A673 (cell line): Measurements from ENCODE around the gene ADCY6.

ENCODE experiments used
- EZH2 ChIP-seq: fragments of 200-600 bp; sonication (generic); IDR thresholded peaks from 2 replicates; pipeline ENCODE4 v1.6.1; 2017; ENCODE audit warnings: borderline replicate concordance, low read depth, mild to moderate bottlenecking, mixed read lengths, antibody characterized with exemption, low read length; ENCODE audit not compliant: poor library complexity, severe bottlenecking
- TF ChIP-seq, protein P1 (sequence below): fragments of 300-800, 200-600 bp; sonication (generic); conservative IDR thresholded peaks from 2 replicates; pipeline ENCODE4 v1.5.1; 2017; ENCODE audit warnings: low read depth, mild to moderate bottlenecking, antibody characterized with exemption, low read length, moderate library complexity, mixed read lengths

DNA sequence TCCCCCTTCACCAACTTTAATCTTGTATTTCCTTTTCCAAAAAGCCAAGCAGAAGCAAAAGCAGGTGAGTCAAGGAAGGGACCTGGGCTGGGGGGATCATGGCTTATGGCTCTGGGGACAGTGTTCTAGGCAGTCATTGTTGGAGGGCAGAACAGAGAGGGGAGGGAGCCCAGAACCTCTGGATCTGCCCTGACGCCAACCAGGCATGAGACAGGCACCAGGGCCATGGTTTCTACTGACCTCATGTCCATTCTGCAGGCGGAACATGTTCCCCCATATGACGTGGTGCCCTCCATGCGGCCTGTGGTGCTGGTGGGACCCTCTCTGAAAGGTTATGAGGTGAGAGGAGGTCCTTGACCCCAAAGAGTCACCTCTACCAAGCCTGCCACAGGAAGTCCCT is 36.0 kb upstream of the ADCY6 start:
- no peak for TF ChIP-seq EZH2
- TF ChIP-seq, protein P1, sequence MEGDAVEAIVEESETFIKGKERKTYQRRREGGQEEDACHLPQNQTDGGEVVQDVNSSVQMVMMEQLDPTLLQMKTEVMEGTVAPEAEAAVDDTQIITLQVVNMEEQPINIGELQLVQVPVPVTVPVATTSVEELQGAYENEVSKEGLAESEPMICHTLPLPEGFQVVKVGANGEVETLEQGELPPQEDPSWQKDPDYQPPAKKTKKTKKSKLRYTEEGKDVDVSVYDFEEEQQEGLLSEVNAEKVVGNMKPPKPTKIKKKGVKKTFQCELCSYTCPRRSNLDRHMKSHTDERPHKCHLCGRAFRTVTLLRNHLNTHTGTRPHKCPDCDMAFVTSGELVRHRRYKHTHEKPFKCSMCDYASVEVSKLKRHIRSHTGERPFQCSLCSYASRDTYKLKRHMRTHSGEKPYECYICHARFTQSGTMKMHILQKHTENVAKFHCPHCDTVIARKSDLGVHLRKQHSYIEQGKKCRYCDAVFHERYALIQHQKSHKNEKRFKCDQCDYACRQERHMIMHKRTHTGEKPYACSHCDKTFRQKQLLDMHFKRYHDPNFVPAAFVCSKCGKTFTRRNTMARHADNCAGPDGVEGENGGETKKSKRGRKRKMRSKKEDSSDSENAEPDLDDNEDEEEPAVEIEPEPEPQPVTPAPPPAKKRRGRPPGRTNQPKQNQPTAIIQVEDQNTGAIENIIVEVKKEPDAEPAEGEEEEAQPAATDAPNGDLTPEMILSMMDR, result no peak
